ENCODE results near the gene E2F1.
A peak's percentile ranks its signal among the peaks of the same experiment; 100 is the strongest.

E2F1 gene

DNA sequence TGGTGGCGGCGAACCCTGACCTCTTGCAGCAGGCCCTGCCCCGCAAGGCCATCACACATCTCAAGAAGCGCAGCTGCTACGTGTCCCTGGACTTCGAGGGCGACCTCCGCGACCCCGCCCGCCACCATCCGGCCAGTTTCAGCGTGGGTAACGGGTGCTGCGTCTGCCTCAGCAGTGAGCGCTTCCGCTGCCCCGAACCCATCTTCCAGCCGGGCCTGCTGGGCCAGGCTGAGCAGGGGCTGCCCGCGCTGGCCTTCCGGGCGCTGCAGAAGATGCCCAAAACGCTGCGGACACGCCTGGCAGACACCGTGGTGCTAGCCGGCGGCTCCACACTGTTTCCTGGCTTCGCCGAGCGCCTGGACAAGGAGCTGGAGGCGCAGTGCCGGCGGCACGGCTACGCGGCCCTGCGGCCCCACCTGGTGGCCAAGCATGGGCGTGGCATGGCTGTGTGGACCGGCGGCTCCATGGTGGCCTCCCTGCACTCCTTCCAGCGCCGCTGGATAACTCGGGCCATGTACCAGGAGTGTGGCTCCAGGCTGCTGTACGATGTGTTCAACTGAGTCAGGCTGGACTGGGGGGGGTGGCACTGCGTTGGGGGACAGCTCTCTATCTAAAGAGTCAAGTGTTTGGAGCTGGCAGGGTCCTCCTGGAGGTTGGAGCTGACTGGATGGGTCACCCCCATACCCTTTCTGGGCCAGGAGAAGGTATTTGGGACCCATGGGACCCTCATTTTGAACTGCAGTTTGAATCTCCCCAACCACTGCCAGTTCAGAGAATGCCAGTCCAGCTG lies 18.3 kb downstream of the E2F1 start:
- DNase-seq (ENCODE audit: low read depth): peak; percentile 37
- TF ChIP-seq, protein P1, sequence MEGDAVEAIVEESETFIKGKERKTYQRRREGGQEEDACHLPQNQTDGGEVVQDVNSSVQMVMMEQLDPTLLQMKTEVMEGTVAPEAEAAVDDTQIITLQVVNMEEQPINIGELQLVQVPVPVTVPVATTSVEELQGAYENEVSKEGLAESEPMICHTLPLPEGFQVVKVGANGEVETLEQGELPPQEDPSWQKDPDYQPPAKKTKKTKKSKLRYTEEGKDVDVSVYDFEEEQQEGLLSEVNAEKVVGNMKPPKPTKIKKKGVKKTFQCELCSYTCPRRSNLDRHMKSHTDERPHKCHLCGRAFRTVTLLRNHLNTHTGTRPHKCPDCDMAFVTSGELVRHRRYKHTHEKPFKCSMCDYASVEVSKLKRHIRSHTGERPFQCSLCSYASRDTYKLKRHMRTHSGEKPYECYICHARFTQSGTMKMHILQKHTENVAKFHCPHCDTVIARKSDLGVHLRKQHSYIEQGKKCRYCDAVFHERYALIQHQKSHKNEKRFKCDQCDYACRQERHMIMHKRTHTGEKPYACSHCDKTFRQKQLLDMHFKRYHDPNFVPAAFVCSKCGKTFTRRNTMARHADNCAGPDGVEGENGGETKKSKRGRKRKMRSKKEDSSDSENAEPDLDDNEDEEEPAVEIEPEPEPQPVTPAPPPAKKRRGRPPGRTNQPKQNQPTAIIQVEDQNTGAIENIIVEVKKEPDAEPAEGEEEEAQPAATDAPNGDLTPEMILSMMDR (IDR thresholded peaks at IDR 0.05; ENCODE audit: low read depth, low read length, missing control alignments): peak; percentile 90
- H3K4me3 ChIP-seq (ENCODE audit: low read depth, low read length): peak overlapping the region; percentile 44
- in situ Hi-C loops (cut with HindIII; ENCODE audit: low sequenced_read_pairs): no loop called here

DNA sequence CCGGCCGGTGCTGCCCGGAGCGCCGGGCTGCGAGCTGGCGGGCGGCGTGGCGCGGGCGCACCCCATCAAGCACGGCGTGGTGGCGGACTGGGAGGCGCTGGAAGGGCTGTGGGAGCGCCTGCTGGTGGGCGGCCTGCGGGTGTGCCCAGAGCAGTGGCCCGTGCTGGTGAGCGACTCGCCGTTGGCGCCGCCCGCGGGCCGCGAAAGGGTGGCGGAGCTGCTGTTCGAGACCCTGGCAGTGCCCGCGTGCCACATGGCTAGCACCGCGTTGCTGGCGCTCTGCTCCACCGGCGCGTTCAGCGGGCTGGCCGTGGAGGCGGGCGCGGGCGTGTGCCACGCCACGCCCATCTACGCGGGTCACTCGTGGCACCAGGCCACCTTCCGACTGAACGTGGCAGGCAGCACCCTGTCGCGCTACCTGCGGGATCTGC lies 18.9 kb downstream of the E2F1 start:
- H3K4me3 ChIP-seq (ENCODE audit: low read depth, low read length): peak overlapping the region; percentile 44
- in situ Hi-C loops (cut with HindIII; ENCODE audit: low sequenced_read_pairs): no loop called here
- DNase-seq (ENCODE audit: low read depth): no peak
- TF ChIP-seq, protein P1 (IDR thresholded peaks at IDR 0.05; ENCODE audit: low read depth, low read length, missing control alignments): no peak

GRCh38 chr20:33666293-33667244 lies 19.6 kb downstream of the E2F1 start, which contains the start of gene ACTL10:
Gene ACTL10, plus strand, starts transcription at chr20:33666943. Its CDS starts 555 bp downstream, at chr20:33667498.
- TF ChIP-seq, protein P1 (IDR thresholded peaks at IDR 0.05; ENCODE audit: low read depth, low read length, missing control alignments): peak; percentile 38
- DNase-seq (ENCODE audit: low read depth): peak; percentile 93
- H3K4me3 ChIP-seq (ENCODE audit: low read depth, low read length): peak within 1 kb of the TSS; percentile 44
- in situ Hi-C loops (cut with HindIII; ENCODE audit: low sequenced_read_pairs): no loop called here

- H3K4me3 ChIP-seq (ENCODE audit: low read depth, low read length): no peak overlapping the region
- TF ChIP-seq, protein P1 (IDR thresholded peaks at IDR 0.05; ENCODE audit: low read depth, low read length, missing control alignments): no peak
- in situ Hi-C loops (cut with HindIII; ENCODE audit: low sequenced_read_pairs): no loop called here
- no peak for DNase-seq (ENCODE audit: low read depth)
These were observed 21.4 kb downstream of the E2F1 start for GRCh38 chr20:33664762-33665144.

GRCh38 chr20:33664085-33664761 lies 22.0 kb downstream of the E2F1 start:
- DNase-seq (ENCODE audit: low read depth): no peak
- peak overlapping the region; percentile 57 for H3K4me3 ChIP-seq (ENCODE audit: low read depth, low read length)
- in situ Hi-C loops (cut with HindIII; ENCODE audit: low sequenced_read_pairs): no loop called here
- TF ChIP-seq, protein P1 (IDR thresholded peaks at IDR 0.05; ENCODE audit: low read depth, low read length, missing control alignments): no peak
